Stimulated activated naive CD4-positive, alpha-beta T cell treated with Interleukin-2 at 50 U/mL for 16 hours (primary cell): ENCODE measurements around the gene SUGT1.
A peak's percentile ranks its signal among the peaks of the same experiment; 100 is the strongest.
"Not testable (repeated sequence)": the region's sequence is repeated elsewhere in the genome, so short reads cannot be mapped to it uniquely, and the experiment has no call there.

Experiments
- DNase-seq: peaks from one replicate; lab custom pipeline; 2025; lab: John Stamatoyannopoulos, UW

SUGT1 gene

GRCh38 chr13:52652196-52652979 lies at the start of gene SUGT1:
Gene SUGT1 (plus strand): TSS chr13:52652836. CDS start chr13:52652921, 85 bp downstream.
- DNase-seq: peak; percentile 96

- not testable (repeated sequence) for DNase-seq
Observed at GRCh38 chr13:52603316-52603715, 49.3 kb upstream of the SUGT1 start.

- DNase-seq: not testable (repeated sequence)
Observed at GRCh38 chr13:52606126-52606525, 46.5 kb upstream of the SUGT1 start.

GRCh38 chr13:52606795-52607194 lies 45.8 kb upstream of the SUGT1 start:
- not testable (repeated sequence) for DNase-seq

GRCh38 chr13:52608184-52608583 lies 44.5 kb upstream of the SUGT1 start:
- not testable (repeated sequence) for DNase-seq

GRCh38 chr13:52609013-52609606 lies 43.5 kb upstream of the SUGT1 start:
- not testable (repeated sequence) for DNase-seq

GRCh38 chr13:52610158-52610557 lies 42.5 kb upstream of the SUGT1 start:
- DNase-seq: not testable (repeated sequence)

GRCh38 chr13:52615134-52615801 lies 37.4 kb upstream of the SUGT1 start:
- DNase-seq: no peak

- no peak for DNase-seq
Observed at GRCh38 chr13:52615812-52616211, 36.8 kb upstream of the SUGT1 start.

- DNase-seq: peak; percentile 82
Observed at GRCh38 chr13:52617070-52618060, 35.3 kb upstream of the SUGT1 start.

- not testable (repeated sequence) for DNase-seq
Observed at GRCh38 chr13:52631083-52631690, 21.4 kb upstream of the SUGT1 start.

GRCh38 chr13:52638666-52639328 lies 13.8 kb upstream of the SUGT1 start:
- DNase-seq: no peak

GRCh38 chr13:52642131-52642530 lies 10.5 kb upstream of the SUGT1 start, which contains the start of gene HNRNPA1L2:
Gene HNRNPA1L2 (plus strand): TSS chr13:52642431. CDS start chr13:52642493, 62 bp downstream.
- DNase-seq: no peak

GRCh38 chr13:52644108-52644507 lies 8.5 kb upstream of the SUGT1 start:
- DNase-seq: no peak

- no peak for DNase-seq
Observed at GRCh38 chr13:52646967-52647366, 5.7 kb upstream of the SUGT1 start.

- no peak for DNase-seq
Observed at GRCh38 chr13:52650731-52651130, 1.9 kb upstream of the SUGT1 start.

GRCh38 chr13:52651897-52652195 lies 790 bp upstream of the SUGT1 start:
- DNase-seq: no peak

GRCh38 chr13:52652980-52653303 lies 306 bp downstream of the SUGT1 start:
- no peak for DNase-seq

GRCh38 chr13:52659340-52659739 lies 6.7 kb downstream of the SUGT1 start:
- DNase-seq: no peak

- no peak for DNase-seq
Observed at GRCh38 chr13:52664272-52664671, 11.6 kb downstream of the SUGT1 start.

- DNase-seq: no peak
Observed at GRCh38 chr13:52665325-52665724, 12.7 kb downstream of the SUGT1 start.
